Measurements from ENCODE around the gene USP7.

- TF ChIP-seq CTCF (IDR thresholded peaks at IDR 0.05; ENCODE audit: low read length) (no peak), EZH2 (optimal IDR thresholded peaks at IDR 0.05; ENCODE audit: low read depth, low read length) (no peak)
Measured at GRCh38 chr16:8949536-8950418, 13.9 kb downstream of the USP7 start.
